Activated CD4-positive, alpha-beta T cell treated with anti-CD3 and anti-CD28 coated beads, Interleukin-2, amount 50 U/mL, for 24 hours (primary cell): Measurements from ENCODE around the gene ALLC.
"Not testable (repeated sequence)": the region's sequence is repeated elsewhere in the genome, so short reads cannot be mapped to it uniquely, and the experiment has no call there.

Experiments used
- DNase-seq, 2 donors: peaks; one replicate each; pipeline ENCODE4 v3.0.0-alpha.2; 2020; ENCODE audit warnings: low read depth in 1 of 2, low spot score in 1 of 2

The ALLC gene

DNA sequence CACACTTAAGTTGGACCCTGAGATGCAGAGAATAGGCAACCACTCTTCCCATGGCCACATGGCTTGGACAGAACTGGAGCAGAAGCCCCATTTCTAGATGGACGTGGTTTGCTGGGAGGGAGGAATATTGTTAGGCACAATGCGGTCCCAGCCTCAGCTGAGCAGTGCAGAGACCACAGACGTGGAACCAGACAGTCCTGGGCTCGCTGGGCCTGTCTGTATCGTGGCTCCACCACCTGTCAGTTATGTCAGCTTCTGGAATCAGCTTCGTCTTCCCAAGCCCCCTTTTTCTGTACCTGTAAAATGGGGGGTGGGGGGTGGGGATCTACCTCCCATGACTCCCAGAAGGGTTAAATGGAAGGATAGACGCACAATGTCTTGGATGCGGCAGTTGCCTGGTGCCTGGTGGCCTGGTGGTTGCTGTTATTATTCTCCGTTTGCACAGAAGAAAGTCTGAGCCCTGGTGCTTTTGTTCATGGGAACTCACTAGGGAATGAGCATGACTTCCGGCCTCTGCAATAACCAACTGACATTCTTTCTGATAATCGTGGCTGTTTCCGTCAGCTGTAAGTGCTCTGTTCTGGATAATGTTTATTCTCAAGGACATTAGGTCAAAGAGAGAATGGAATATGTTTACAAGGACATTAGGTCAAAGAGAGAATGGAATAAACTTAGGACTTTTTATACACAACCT, 31.7 kb upstream of the ALLC start:
- no peak for DNase-seq

- DNase-seq = no peak
Observed at GRCh38 chr2:3626812-3627499, 31.0 kb upstream of the ALLC start.

DNA sequence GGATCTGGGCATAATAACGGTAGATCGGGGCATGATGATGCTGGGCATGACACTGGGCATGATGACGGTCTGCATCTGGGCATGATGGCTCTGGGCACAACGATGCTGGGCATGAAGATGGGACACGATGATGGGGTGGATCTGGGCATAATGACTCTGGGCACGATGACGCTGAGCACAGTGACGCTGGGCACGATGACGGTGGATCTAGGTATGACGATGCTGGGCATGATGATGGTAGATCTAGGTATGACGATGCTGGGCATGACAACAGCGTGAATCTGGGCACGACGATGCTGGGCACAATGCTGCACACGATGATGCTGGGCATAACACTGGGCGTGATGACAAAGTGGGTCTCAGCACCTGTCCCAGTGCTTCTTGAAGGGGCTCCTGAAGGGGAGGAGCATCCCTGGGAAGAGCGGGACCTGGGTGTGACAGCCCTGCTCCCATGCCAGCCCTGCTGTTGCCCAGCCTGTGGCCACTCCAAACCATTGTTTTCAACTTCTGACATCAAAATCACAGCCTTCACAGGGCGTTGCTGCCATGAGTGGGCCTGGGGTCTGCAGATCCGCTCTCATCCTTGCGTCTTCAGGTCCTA, 30.4 kb upstream of the ALLC start:
- no peak for DNase-seq

GRCh38 chr2:3628241-3628679, 29.7 kb upstream of the ALLC start:
- DNase-seq = no peak

GRCh38 chr2:3628800-3629199, 29.2 kb upstream of the ALLC start:
- no peak for DNase-seq

- no peak for DNase-seq
Observed at GRCh38 chr2:3630631-3631030, 27.4 kb upstream of the ALLC start.

- DNase-seq = no peak
Observed at GRCh38 chr2:3631161-3631850, 26.7 kb upstream of the ALLC start.

DNA sequence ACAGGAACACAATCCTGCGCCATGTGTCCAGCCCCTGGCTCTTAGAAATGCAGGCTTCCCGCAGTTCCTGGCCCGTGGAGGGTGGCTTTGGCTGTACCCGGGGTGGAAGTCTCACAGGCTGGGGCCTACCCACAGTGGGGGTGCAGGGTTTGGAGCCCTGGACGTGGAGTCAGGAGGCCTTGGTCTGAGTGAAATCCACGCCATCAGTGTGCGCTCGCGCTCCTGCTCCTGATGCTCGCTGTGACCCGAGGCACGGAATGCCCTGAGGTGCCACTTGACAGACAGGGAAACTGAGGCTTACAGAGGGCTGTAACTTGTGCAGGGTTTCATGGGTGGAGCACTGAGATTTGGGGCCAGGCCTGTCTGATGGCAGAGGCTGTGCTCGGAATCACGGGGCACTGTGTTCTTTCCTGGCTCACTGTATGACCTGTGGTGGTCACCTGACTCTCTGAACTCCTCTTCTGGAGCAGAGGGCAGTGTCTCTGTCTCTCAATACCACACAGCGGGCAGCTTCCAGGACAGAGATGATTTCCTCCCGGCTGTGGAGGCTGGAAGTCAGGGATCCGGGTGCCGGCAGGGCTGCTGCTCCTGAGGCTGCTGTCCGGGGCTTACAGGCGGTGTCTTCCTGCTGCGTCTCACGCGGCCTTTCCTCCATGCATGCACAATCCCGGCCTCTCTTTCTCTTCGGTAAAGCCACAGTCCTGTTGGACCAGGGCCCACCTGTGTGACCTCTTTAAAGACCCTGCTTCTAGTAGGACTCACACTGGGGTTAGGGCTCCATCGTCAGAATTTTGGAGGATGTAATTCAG, 25.9 kb upstream of the ALLC start:
- no peak for DNase-seq

GRCh38 chr2:3633089-3633981, 24.7 kb upstream of the ALLC start:
- DNase-seq = no peak

DNA sequence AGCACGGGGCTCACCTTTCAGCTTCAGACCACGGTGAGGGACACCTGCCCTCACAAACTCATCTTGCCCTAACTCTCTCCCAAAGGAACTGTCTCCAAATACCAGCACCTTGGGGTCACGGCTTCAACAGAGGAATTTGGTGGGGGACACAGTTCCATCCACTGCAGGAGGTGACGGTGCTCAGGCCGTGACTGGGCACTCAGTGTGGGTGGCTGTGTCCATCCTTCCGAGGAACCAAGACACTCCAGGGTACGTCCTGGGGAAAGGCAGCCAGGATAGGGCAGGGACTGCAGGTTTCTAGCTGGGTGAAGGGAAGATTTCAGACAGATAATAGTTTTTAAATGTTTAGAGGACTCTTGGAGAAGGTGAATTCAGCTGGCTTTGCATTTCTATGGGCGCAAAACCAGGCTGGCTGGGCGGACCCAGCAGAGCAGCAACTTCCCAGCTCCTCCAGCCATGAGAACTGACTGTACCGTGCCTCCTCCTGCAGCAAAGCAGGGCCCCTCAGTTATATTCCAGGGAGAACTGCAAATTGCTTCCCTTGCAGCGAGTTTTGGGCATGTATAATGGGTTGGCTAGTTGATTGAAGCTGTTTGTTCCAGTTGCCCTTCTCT, 23.9 kb upstream of the ALLC start:
- DNase-seq = no peak

- DNase-seq = no peak
Observed at GRCh38 chr2:3634596-3635121, 23.3 kb upstream of the ALLC start.

- no peak for DNase-seq
Observed at GRCh38 chr2:3635171-3635974, 22.6 kb upstream of the ALLC start.

DNA sequence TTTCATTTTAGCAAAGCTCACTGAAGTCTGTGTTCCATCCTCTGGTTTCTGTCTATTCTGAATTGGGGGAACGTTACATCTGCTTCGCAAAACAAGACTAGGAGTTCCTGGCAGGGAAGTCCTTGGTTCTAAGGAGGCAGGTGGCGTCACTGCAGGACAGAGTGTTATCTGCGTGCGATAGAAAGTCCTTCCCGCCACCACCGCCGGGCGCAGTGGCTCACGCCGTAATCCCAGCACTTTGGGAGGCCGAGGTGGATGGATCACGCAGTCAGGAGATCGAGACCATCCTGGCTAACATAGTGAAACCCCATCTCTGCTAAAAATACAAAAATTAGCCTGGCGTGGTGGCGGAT, 22.0 kb upstream of the ALLC start:
- DNase-seq = not testable (repeated sequence)

GRCh38 chr2:3636586-3637310, 21.3 kb upstream of the ALLC start:
- no peak for DNase-seq

GRCh38 chr2:3637311-3637675, 20.7 kb upstream of the ALLC start:
- no peak for DNase-seq

GRCh38 chr2:3637692-3638455, 20.1 kb upstream of the ALLC start:
- DNase-seq = no peak

DNA sequence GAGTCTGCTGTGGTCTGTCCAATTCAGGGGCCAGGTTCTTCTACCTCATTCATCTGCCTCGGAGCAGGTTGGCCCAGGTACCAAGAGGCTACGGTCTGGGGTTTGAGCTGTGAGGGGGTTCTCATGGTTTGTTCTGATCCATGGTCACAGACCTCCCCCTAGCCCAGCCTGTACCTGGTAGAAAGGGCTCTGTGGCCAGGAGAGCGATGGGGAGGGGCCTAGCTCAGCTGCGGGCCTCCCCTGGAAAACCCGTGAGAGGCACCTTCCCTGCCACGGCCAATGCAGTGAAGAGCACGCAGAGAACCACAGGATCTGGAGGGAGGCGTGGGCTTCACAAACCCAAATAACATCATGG, 19.6 kb upstream of the ALLC start:
- DNase-seq = no peak
